ENCODE data around the gene PDE6A.

PDE6A gene

DNA sequence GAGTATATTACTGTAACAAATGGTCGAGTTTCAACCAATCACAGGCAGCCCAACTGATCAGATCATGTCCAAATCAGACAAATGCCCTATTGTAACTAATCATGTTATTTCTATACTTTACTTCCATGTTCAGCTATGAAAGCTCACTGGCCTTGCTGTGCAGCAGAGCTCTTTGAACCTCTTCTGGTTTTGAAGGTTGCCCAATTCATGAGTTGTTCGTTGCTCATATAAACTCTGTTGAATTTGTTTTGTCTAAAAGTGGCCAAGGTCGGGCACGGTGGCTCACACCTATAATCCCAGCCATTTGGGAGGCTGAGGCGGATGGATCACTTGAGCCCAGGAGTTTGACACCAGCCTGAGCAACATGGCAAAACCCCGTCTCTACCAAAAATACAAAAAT lies 21.6 kb downstream of the PDE6A start:
- DNase-seq (ENCODE audit: low read depth in 1 of 2, low spot score in 1 of 2): no peak
- H3K27me3 ChIP-seq (ENCODE audit: insufficient read depth, poor library complexity, severe bottlenecking): no peaks in the 10 kb centered on the region
- no peak overlapping the region for H3K27ac ChIP-seq (replicated peaks)
- H3K4me3 ChIP-seq (replicated peaks; ENCODE audit: insufficient read depth, low read length): no peak overlapping the region
- no peak for TF ChIP-seq SPI1 (IDR thresholded peaks at IDR 0.05; ENCODE audit: borderline replicate concordance, low read depth)
- TF ChIP-seq, protein P1, sequence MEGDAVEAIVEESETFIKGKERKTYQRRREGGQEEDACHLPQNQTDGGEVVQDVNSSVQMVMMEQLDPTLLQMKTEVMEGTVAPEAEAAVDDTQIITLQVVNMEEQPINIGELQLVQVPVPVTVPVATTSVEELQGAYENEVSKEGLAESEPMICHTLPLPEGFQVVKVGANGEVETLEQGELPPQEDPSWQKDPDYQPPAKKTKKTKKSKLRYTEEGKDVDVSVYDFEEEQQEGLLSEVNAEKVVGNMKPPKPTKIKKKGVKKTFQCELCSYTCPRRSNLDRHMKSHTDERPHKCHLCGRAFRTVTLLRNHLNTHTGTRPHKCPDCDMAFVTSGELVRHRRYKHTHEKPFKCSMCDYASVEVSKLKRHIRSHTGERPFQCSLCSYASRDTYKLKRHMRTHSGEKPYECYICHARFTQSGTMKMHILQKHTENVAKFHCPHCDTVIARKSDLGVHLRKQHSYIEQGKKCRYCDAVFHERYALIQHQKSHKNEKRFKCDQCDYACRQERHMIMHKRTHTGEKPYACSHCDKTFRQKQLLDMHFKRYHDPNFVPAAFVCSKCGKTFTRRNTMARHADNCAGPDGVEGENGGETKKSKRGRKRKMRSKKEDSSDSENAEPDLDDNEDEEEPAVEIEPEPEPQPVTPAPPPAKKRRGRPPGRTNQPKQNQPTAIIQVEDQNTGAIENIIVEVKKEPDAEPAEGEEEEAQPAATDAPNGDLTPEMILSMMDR (IDR thresholded peaks at IDR 0.05; ENCODE audit: insufficient read depth, low read length): no peak
- no peak for TF ChIP-seq GABPA (IDR thresholded peaks at IDR 0.05; ENCODE audit: low read depth)
- TF ChIP-seq POLR2AphosphoS5 (IDR thresholded peaks at IDR 0.05; ENCODE audit: low read depth): no peak
- TF ChIP-seq, protein P2, sequence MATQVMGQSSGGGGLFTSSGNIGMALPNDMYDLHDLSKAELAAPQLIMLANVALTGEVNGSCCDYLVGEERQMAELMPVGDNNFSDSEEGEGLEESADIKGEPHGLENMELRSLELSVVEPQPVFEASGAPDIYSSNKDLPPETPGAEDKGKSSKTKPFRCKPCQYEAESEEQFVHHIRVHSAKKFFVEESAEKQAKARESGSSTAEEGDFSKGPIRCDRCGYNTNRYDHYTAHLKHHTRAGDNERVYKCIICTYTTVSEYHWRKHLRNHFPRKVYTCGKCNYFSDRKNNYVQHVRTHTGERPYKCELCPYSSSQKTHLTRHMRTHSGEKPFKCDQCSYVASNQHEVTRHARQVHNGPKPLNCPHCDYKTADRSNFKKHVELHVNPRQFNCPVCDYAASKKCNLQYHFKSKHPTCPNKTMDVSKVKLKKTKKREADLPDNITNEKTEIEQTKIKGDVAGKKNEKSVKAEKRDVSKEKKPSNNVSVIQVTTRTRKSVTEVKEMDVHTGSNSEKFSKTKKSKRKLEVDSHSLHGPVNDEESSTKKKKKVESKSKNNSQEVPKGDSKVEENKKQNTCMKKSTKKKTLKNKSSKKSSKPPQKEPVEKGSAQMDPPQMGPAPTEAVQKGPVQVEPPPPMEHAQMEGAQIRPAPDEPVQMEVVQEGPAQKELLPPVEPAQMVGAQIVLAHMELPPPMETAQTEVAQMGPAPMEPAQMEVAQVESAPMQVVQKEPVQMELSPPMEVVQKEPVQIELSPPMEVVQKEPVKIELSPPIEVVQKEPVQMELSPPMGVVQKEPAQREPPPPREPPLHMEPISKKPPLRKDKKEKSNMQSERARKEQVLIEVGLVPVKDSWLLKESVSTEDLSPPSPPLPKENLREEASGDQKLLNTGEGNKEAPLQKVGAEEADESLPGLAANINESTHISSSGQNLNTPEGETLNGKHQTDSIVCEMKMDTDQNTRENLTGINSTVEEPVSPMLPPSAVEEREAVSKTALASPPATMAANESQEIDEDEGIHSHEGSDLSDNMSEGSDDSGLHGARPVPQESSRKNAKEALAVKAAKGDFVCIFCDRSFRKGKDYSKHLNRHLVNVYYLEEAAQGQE (IDR thresholded peaks at IDR 0.05; ENCODE audit: insufficient replicate concordance, low read depth): no peak

DNA sequence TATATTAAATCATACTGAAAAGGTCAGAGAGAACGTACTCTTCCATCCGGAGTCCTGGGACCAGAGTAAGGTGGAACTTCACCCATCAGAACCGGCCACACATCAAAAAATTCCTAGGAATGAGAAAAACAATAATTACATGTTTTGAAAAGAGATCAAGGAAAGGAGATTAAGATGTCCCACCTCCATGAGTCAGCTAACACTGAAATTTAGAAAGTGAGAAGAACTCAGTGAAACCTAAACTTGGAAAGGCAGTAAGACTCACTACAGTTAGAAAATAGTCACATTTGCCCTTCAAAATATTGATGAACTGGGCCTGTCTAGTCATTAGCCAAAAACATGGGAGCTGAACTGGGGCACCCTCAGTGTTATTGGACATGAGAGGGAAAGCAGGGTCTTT lies 23.0 kb downstream of the PDE6A start:
- no peak for DNase-seq (ENCODE audit: low read depth in 1 of 2, low spot score in 1 of 2)
- Histone ChIP-seq H3K27me3 (ENCODE audit: insufficient read depth, poor library complexity, severe bottlenecking) (no peaks in the 10 kb centered on the region), H3K4me3 (replicated peaks; ENCODE audit: insufficient read depth, low read length) (no peak overlapping the region), H3K27ac (replicated peaks) (no peak overlapping the region)
- no peak for TF ChIP-seq POLR2AphosphoS5 (IDR thresholded peaks at IDR 0.05; ENCODE audit: low read depth)
- TF ChIP-seq GABPA (IDR thresholded peaks at IDR 0.05; ENCODE audit: low read depth): no peak
- TF ChIP-seq, protein P2 (IDR thresholded peaks at IDR 0.05; ENCODE audit: insufficient replicate concordance, low read depth): no peak
- TF ChIP-seq SPI1 (IDR thresholded peaks at IDR 0.05; ENCODE audit: borderline replicate concordance, low read depth): no peak
- TF ChIP-seq, protein P1 (IDR thresholded peaks at IDR 0.05; ENCODE audit: insufficient read depth, low read length): no peak

DNA sequence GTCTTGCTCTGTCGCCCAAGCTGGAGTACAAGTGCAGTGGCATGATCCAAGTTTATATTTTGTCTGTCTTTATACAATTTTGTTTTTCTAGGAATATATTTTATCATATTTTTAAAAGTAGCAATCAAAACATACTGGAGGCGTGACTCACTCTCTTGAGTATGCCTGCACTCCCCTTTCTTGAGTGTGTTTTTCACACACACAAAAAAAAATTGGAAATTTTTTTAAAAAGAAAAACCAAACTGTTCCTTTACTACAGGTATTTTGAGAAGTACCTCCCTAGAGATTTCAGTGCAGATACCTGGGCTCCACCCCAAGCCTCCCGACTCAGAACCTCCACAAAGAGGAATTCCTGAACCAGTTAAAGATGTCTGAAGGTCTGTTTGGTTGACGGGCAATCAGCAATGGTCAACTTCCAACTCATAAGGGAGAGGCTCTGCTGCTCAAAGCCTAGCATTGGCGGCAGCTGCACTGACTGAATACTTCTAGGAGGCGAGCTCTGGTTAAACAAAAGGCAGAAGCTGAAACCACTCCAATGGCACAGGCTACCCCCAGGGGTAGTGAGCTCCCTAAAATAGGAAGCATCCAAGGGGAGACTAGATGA lies 27.4 kb downstream of the PDE6A start:
- DNase-seq (ENCODE audit: low read depth in 1 of 2, low spot score in 1 of 2): no peak
- H3K4me3 ChIP-seq (replicated peaks; ENCODE audit: insufficient read depth, low read length): no peak overlapping the region
- no peak overlapping the region for H3K27ac ChIP-seq (replicated peaks)
- H3K27me3 ChIP-seq (ENCODE audit: insufficient read depth, poor library complexity, severe bottlenecking): no peaks in the 10 kb centered on the region
- TF ChIP-seq, protein P1 (IDR thresholded peaks at IDR 0.05; ENCODE audit: insufficient read depth, low read length): no peak
- TF ChIP-seq SPI1 (IDR thresholded peaks at IDR 0.05; ENCODE audit: borderline replicate concordance, low read depth) (no peak), GABPA (IDR thresholded peaks at IDR 0.05; ENCODE audit: low read depth) (no peak), POLR2AphosphoS5 (IDR thresholded peaks at IDR 0.05; ENCODE audit: low read depth) (no peak)
- TF ChIP-seq, protein P2 (IDR thresholded peaks at IDR 0.05; ENCODE audit: insufficient replicate concordance, low read depth): no peak

Measured in HL-60 (cell line).